Activated T-cell treated with anti-CD3 and anti-CD28 coated beads for 4 hours (primary cell): ENCODE data around the gene SPPL2C.
A peak's percentile ranks its signal among the peaks of the same experiment; 100 is the strongest.

Experiments
- DNase-seq: peaks from one replicate; pipeline ENCODE4 v3.0.0-alpha.2; 2020

Gene SPPL2C

GRCh38 chr17:45888392-45888791, 43.7 kb downstream of the SPPL2C start:
- DNase-seq: no peak

GRCh38 chr17:45889579-45889978, 44.9 kb downstream of the SPPL2C start:
- no peak for DNase-seq

GRCh38 chr17:45893725-45894021, 49.0 kb downstream of the SPPL2C start:
- DNase-seq: no peak

GRCh38 chr17:45894022-45894784, 49.5 kb downstream of the SPPL2C start, which contains the start of gene MAPT:
Gene MAPT (plus strand): TSS chr17:45894554. CDS start chr17:45962338, 67,784 bp downstream.
- peak; percentile 67 for DNase-seq

- no peak for DNase-seq
These were observed 50.8 kb downstream of the SPPL2C start for GRCh38 chr17:45895304-45895968.

- no peak for DNase-seq
These were observed 51.5 kb downstream of the SPPL2C start for GRCh38 chr17:45895969-45896785.
